GM12874 (cell line): ENCODE data around the gene POU3F1.

Experiments used
- TF ChIP-seq, protein P1 (sequence below): IDR thresholded peaks from 2 replicates; pipeline ENCODE4 v1.5.1; 2011; ENCODE audit warnings: low read depth, mild to moderate bottlenecking, control low read depth, low read length, moderate library complexity; ENCODE audit not compliant: insufficient read depth

POU3F1 gene

DNA sequence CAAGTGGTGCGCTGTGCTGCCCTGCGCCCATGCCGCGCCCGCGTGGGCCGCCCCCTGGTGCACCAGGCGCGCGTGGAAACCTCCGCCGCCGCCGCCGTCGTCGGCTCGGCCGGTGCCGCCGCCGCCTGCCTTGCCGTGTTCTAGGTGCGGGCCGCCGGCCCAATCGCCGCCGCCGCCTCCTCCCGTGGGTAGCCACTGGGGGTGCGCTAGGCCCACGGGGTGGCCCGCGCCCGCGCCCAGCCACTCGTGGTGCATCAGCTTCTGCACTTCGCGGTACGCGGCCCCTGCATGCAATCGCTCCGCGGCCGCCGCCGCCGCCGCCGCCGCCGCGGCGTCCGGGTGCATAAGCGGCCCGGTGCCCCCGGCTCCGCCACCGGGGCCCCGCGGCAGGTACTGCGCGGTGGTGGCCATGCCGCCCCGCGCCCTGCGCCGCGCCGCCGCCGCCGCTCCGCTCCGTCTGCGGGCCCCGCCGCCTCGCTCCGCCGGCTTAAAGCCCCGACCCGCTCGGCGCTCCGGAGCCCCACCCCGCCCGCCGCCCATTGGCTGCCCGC is at the start of gene POU3F1:
Gene POU3F1 (minus strand): TSS at position 461 of the 551 bp plus-strand sequence. CDS start 50 bp downstream, at position 411.
- TF ChIP-seq, protein P1, sequence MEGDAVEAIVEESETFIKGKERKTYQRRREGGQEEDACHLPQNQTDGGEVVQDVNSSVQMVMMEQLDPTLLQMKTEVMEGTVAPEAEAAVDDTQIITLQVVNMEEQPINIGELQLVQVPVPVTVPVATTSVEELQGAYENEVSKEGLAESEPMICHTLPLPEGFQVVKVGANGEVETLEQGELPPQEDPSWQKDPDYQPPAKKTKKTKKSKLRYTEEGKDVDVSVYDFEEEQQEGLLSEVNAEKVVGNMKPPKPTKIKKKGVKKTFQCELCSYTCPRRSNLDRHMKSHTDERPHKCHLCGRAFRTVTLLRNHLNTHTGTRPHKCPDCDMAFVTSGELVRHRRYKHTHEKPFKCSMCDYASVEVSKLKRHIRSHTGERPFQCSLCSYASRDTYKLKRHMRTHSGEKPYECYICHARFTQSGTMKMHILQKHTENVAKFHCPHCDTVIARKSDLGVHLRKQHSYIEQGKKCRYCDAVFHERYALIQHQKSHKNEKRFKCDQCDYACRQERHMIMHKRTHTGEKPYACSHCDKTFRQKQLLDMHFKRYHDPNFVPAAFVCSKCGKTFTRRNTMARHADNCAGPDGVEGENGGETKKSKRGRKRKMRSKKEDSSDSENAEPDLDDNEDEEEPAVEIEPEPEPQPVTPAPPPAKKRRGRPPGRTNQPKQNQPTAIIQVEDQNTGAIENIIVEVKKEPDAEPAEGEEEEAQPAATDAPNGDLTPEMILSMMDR: no peak

DNA sequence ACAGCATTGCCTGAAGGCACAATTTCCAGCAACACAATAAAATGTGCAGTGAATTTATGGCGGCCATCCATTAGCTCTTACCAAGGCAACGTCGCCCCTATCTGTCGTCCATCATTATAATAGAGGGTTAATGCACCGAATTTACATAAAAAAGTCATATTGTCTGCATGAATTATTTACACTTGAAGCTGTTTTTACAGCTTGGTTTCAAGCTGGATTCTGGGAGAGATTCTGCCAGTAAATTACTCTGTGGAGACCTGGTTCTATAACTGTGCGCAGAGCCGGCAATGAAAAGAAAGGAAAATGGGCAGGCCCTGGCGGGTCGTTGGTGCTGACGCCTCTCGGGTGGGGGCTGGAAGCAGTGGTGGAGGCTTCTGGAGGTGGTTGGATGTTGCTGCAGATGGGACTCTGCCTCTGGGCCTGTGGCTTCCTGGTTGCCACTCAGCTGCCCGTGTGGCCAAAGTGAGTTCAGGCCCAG is 48.9 kb upstream of the POU3F1 start:
- TF ChIP-seq, protein P1: no peak

DNA sequence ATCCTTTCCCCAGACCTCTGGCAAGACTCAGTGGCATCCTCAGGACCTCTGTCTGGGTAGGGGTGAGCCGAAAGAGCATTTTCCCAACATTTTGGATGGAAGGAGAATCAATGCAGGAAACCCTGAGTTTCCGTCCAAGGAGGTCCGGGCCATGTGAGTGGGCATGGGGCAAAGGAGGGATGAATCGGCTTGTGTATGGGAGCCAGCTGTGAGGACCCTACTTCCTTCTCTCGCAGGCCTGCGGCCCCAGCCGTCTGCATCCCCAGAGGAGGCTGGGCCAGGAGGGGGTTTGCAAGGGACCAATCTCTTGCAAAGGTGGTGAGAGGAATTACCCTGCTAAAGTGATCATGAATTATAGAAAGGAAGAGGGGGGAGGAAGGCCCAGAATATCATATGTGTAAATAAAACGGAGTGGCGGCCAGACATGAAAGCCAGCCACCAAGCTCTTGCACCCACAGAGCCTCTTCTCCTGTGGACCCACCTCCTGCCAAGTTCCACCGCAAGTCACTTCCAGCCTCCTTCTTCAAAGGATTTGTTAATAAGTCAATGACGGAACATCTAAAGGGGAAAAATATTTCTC is 48.2 kb upstream of the POU3F1 start:
- TF ChIP-seq, protein P1: no peak

DNA sequence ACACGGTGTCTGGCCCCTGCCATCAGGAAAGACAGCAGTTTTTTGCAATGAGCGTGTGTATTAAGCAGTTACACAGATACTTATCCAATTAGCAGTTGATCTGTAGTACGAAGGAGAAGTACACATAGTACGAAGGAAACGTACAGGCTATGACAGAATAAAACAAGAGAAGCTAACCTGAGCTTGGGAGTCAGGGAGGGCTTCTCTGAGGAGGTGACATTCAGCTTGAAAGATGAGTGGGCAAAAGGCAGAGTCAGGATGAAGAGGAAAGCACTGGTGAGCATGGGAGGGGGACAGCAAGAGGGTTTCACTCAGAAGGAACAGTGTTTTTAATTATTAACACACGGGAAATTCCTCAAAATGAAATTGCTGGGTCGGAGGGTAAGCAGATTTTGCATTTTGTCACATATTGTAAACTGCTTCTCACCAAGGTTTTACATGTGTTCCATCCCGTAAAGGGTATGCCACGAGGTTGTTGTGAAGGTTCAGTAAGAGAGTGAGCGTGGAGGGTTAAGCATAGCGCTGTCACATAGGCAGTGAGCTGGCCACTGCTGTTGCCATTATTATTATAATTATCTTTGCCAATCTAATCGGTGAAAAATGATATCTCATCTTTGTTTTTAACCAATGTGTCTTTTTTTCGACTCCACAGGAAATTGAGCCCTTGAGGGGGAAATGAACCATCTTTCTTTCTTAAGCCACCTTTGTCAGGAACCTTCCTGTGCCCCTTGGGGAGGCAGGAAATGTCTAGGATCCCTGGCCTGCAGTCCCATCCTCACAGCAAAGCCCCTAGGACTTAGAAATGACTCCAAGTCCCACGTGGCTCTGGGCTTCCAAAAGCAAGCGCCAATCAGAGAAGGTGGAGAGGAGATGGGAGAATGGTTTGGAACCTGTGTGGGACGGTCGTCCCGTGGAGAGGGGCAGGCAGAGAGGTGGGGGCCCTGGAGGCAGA is 47.3 kb upstream of the POU3F1 start:
- TF ChIP-seq, protein P1: no peak

DNA sequence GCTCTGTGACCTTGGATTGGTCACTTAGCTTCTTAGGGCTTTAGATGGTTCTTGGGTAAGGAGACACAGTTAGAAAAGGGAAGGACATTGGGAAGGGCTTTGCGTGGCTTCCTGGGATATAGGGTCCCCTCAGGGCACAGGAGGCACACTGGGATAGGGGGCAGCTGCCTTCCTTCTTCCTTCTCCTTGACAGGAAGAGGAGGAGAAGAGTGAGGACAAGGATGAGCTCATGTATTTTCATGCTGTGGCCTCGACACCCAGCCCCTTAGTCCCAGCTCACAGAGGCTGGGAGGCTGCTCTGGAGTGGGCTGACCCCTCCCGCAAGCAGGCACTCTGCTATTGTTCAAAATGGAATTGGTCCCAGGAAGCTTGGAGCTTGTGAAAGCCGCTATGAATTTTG is 45.7 kb upstream of the POU3F1 start:
- TF ChIP-seq, protein P1: no peak

DNA sequence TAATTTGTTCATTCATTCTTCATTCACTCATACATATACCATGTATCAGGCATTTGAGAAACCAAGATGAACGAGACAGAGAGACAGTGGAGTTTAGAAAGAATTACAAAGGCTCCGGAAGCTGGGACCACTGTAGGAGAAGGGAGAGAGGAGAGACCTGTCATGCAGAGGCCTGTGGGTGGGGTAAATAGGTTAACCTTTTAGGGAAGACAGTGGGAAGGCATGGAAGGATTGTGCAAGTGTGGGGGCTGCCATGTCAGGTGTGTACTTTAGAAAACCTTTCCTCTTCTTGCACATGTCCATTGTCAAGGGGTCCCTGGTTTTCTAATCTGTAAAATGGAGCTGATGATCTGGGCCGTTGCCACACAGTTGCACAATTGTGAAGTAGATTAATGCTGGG is 44.2 kb upstream of the POU3F1 start:
- TF ChIP-seq, protein P1: no peak

DNA sequence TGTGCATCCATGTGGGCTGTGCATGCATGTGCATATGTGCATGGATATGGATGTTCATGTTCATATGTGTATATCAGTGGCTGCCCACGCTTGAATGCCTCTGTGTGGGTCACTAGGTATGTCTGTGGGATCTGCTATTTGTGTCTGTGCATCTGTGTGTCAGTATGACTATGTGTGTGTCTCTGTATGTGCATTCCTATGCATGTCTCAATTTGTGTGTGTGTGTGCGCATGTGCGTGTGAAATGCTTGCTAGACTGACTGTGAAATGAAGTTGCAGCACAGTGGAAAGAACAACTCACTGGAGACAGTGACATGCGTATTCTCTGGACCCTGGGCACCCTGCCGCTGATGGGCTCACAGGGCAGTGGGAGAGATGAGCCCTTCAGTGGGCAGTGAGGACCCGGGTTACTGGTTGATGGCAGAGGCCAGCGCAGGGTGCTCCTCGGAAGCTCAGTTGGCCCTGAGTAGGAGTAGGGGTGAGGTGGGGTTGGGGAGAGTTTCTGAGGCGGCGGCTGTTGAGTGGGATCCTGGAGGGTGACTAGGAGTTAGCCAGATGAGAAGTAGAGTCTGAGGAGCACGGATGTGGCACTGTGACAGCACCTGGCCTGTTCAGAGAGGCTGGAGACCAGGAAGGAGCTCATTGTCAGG is 43.2 kb upstream of the POU3F1 start:
- TF ChIP-seq, protein P1: no peak
